ENCODE data around the gene KCNK16. TPM values are rescaled to one million over a fixed set of nuclear protein-coding genes. Genes with fewer than 3 reads are reported as not detected.

The KCNK16 gene
- total RNA-seq, 4 donors from 2014 or later = not detected

DNA sequence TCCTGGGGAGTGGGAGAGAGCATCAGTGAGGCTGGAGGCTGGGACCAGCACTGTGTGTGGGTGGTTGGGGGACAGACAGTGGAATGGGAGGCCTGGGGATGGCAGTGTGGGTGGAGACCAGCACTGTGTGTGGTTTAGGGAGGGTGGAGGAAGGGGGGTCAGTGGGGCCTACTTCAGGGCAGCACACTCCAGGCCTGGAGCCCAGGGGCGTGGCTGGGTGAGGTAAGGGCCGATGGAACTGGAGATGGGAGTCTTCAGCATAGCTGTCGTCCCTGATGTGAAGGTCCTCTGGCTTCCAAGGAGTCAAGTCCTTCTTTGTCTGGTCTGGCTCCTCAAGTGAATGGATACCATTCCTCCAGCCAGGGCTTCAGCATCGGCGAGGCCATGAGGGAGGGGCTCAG, 26.9 kb downstream of the KCNK16 start:
- Histone ChIP-seq H3K4me3 (no peak overlapping the region), H3K36me3 (no peaks in the 10 kb centered on the region), H3K4me1 (no peaks in the 10 kb centered on the region), H3K27me3 (no peaks in the 10 kb centered on the region), H3K9me3 (no peaks in the 10 kb centered on the region), H3K27ac (no peak overlapping the region)
- no peak for DNase-seq
- intact Hi-C loops (cut with DNase I; ENCODE audit: low total_unique reads) = no loop called here
- TF ChIP-seq, protein P1, sequence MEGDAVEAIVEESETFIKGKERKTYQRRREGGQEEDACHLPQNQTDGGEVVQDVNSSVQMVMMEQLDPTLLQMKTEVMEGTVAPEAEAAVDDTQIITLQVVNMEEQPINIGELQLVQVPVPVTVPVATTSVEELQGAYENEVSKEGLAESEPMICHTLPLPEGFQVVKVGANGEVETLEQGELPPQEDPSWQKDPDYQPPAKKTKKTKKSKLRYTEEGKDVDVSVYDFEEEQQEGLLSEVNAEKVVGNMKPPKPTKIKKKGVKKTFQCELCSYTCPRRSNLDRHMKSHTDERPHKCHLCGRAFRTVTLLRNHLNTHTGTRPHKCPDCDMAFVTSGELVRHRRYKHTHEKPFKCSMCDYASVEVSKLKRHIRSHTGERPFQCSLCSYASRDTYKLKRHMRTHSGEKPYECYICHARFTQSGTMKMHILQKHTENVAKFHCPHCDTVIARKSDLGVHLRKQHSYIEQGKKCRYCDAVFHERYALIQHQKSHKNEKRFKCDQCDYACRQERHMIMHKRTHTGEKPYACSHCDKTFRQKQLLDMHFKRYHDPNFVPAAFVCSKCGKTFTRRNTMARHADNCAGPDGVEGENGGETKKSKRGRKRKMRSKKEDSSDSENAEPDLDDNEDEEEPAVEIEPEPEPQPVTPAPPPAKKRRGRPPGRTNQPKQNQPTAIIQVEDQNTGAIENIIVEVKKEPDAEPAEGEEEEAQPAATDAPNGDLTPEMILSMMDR (IDR thresholded peaks at IDR 0.05) = no peak
- no peak for TF ChIP-seq POLR2A (IDR thresholded peaks at IDR 0.05)

DNA sequence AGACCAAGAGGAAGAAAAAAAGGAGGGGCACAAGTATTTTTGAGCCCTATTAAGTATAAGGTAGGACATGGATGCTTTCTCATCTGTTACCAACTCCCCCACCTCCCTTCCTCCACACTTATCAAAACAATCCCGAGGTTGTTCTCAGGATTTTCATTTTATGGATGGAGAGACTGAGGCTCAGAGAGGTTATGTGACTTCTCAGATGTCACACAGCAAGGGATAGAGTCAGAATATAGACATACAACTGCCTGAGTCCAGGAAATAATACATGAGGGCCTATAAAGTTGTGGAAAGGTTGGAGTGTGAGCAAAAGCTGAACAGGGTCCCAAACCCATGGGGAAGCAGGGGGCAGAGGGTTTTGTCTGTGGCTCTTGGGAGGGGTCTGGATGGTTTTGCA, 27.6 kb downstream of the KCNK16 start:
- H3K27ac ChIP-seq = no peak overlapping the region
- no peaks in the 10 kb centered on the region for H3K9me3 ChIP-seq
- H3K4me1 ChIP-seq = no peaks in the 10 kb centered on the region
- no peaks in the 10 kb centered on the region for H3K36me3 ChIP-seq
- no peak for DNase-seq
- TF ChIP-seq, protein P1 (IDR thresholded peaks at IDR 0.05) = no peak
- no peak for TF ChIP-seq POLR2A (IDR thresholded peaks at IDR 0.05)
- no peaks in the 10 kb centered on the region for H3K27me3 ChIP-seq
- no peak overlapping the region for H3K4me3 ChIP-seq
- intact Hi-C loops (cut with DNase I; ENCODE audit: low total_unique reads) = no loop called here

DNA sequence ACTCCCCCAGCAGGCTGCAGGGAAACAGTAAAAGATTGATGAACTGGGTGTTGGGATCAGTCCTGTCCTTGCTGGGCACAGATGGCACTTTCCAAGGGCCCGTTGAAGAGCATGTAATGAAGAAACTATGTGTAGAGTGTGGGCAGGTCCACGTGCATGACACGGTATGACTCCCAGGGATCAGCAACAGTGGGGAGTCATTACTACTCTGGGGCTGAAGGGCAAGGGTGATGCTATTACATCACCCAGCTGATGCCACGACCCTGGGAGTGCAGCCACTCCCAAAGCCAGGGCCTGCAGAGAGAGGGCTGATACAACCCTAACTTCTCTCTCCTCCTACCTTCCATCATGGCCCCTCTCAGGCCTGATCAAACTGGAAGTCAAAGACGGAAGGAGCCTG, 28.4 kb downstream of the KCNK16 start:
- H3K27me3 ChIP-seq = no peaks in the 10 kb centered on the region
- H3K27ac ChIP-seq = no peak overlapping the region
- TF ChIP-seq, protein P1 (IDR thresholded peaks at IDR 0.05) = no peak
- no peak for TF ChIP-seq POLR2A (IDR thresholded peaks at IDR 0.05)
- no peak for DNase-seq
- H3K9me3 ChIP-seq = no peaks in the 10 kb centered on the region
- H3K4me1 ChIP-seq = no peaks in the 10 kb centered on the region
- intact Hi-C loops (cut with DNase I; ENCODE audit: low total_unique reads) = no loop called here
- H3K4me3 ChIP-seq = no peak overlapping the region
- no peaks in the 10 kb centered on the region for H3K36me3 ChIP-seq

DNA sequence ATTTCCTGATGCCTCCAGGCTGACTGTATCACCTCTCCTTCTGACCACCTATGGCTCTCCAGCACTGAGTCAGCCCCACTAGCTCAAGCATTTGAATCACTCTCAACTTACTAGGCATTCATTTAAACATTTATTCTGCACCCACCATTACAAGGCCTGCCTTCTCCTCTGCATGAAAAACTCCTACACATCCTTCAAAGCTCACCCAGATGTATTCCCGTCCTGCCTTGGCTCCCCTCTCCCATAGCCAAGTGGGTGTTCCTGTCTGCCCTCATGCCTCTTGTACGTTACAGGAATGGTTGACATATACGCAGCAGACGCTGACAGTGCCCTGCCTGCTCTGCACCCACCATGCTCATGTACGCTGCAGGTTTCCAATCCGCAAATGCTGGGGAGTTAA, 29.9 kb downstream of the KCNK16 start:
- no peaks in the 10 kb centered on the region for H3K9me3 ChIP-seq
- H3K27me3 ChIP-seq = no peaks in the 10 kb centered on the region
- no peak for DNase-seq
- H3K4me1 ChIP-seq = no peaks in the 10 kb centered on the region
- TF ChIP-seq, protein P1 (IDR thresholded peaks at IDR 0.05) = no peak
- no peak for TF ChIP-seq POLR2A (IDR thresholded peaks at IDR 0.05)
- H3K4me3 ChIP-seq = no peak overlapping the region
- no peaks in the 10 kb centered on the region for H3K36me3 ChIP-seq
- no peak overlapping the region for H3K27ac ChIP-seq
- intact Hi-C loops (cut with DNase I; ENCODE audit: low total_unique reads) = no loop called here

DNA sequence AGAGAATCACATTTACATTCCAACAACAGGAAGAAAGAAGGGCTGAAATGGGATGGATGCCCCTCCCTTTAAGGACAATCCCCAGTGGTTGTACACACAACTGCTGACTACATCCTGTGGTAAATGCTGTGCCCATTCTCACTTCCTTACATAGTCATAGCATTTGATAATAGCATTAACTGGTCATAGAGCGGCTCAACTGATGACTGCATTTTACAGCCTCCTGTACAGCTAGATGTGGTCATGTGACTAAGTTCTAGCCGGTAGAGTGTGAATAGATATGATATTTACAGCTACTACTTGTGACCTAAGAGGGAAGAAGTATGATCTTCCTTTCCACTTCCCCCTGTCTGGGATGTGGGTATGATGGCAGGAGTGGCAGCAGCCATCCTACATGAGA, 33.0 kb downstream of the KCNK16 start:
- TF ChIP-seq, protein P1 (IDR thresholded peaks at IDR 0.05) = no peak
- Histone ChIP-seq H3K9me3 (no peaks in the 10 kb centered on the region), H3K4me3 (no peak overlapping the region), H3K27ac (no peak overlapping the region), H3K27me3 (no peaks in the 10 kb centered on the region), H3K36me3 (no peaks in the 10 kb centered on the region), H3K4me1 (no peaks in the 10 kb centered on the region)
- no peak for DNase-seq
- intact Hi-C loops (cut with DNase I; ENCODE audit: low total_unique reads) = no loop called here
